Common myeloid progenitor, CD34-positive (primary cell): Measurements from ENCODE around the gene EPAS1.

Source experiments
- CTCF ChIA-PET: fragments of 350-600 bp; sonication (Branson Sonifier 250); formaldehyde crosslinking; loops from one replicate; lab custom pipeline; 2021; ENCODE audit warnings: antibody characterized with exemption; lab: Charles Lee
- POLR2A ChIA-PET: fragments of 350-600 bp; sonication (Branson Sonifier 250); formaldehyde crosslinking; loops from one replicate; lab custom pipeline; 2021; ENCODE audit warnings: antibody characterized with exemption; lab: Charles Lee
- DNase-seq, 3 donors: peaks; one replicate each; pipeline versions ENCODE4 v3.0.0 to v3.0.0-alpha.2; 2013
- H3K27ac ChIP-seq, 2 experiments: 1 replicate in 1 of 2; 2 replicates in 1 of 2; pipeline ENCODE4 v1.7.0; 2013; ENCODE audit warnings: inconsistent platforms in 2 of 2, low read length in 2 of 2, mild to moderate bottlenecking in 2 of 2, low read depth in 1 of 2, moderate library complexity in 1 of 2; ENCODE audit not compliant: severe bottlenecking in 2 of 2, insufficient read depth in 1 of 2, poor library complexity in 1 of 2
- H3K27me3 ChIP-seq, 5 experiments: replicated peaks in 2 of 5; 1 replicate in 3 of 5; 2 replicates in 2 of 5; pipeline versions ENCODE4 v1.6.1 to v1.7.0; 2013; ENCODE audit warnings: low read length in 4 of 5, mild to moderate bottlenecking in 2 of 5, moderate library complexity in 2 of 5, inconsistent platforms in 1 of 5; ENCODE audit not compliant: insufficient read depth in 5 of 5, control insufficient read depth in 4 of 5
- H3K36me3 ChIP-seq, 4 experiments: 1 replicate in 2 of 4; 2 replicates in 2 of 4; pipeline versions ENCODE4 v1.6.1 to v1.7.0; 2013; ENCODE audit warnings: low read length in 3 of 4, control low read depth in 1 of 4, mild to moderate bottlenecking in 1 of 4; ENCODE audit not compliant: control insufficient read depth in 4 of 4, insufficient read depth in 4 of 4
- H3K4me1 ChIP-seq, 4 experiments: 1 replicate in 3 of 4; 2 replicates in 1 of 4; pipeline versions ENCODE4 v1.6.1 to v1.7.1; 2013; ENCODE audit warnings: low read length in 3 of 4, mild to moderate bottlenecking in 3 of 4, control low read depth in 1 of 4, inconsistent platforms in 1 of 4, moderate library complexity in 1 of 4; ENCODE audit not compliant: control insufficient read depth in 4 of 4, insufficient read depth in 4 of 4; ENCODE audit errors: control extremely low read depth in 1 of 4
- H3K4me3 ChIP-seq, 7 experiments: 1 replicate in 4 of 7; 2 replicates in 3 of 7; pipeline versions ENCODE4 v1.5.1 to v1.7.0; 2013; ENCODE audit warnings: mild to moderate bottlenecking in 7 of 7, low read length in 6 of 7, moderate library complexity in 6 of 7, inconsistent platforms in 2 of 7, low read depth in 2 of 7, control low read depth in 1 of 7; ENCODE audit not compliant: insufficient read depth in 4 of 7, control insufficient read depth in 1 of 7; ENCODE audit errors: extremely low read depth in 1 of 7
- H3K9me3 ChIP-seq, 5 experiments: 1 replicate in 4 of 5; 2 replicates in 1 of 5; pipeline versions ENCODE4 v1.6.1 to v1.7.1; 2013; ENCODE audit warnings: low read length in 4 of 5, mild to moderate bottlenecking in 2 of 5, inconsistent platforms in 1 of 5, low read depth in 1 of 5, moderate library complexity in 1 of 5; ENCODE audit not compliant: control insufficient read depth in 4 of 5, insufficient read depth in 2 of 5; ENCODE audit errors: control extremely low read depth in 1 of 5
- WGBS: methylation state at CpG from one replicate; pipeline ENCODE4 v1.1.5; 2013; ENCODE audit not compliant: insufficient coverage; 5-methylcytosine and 5-hydroxymethylcytosine counted together

EPAS1 gene

DNA sequence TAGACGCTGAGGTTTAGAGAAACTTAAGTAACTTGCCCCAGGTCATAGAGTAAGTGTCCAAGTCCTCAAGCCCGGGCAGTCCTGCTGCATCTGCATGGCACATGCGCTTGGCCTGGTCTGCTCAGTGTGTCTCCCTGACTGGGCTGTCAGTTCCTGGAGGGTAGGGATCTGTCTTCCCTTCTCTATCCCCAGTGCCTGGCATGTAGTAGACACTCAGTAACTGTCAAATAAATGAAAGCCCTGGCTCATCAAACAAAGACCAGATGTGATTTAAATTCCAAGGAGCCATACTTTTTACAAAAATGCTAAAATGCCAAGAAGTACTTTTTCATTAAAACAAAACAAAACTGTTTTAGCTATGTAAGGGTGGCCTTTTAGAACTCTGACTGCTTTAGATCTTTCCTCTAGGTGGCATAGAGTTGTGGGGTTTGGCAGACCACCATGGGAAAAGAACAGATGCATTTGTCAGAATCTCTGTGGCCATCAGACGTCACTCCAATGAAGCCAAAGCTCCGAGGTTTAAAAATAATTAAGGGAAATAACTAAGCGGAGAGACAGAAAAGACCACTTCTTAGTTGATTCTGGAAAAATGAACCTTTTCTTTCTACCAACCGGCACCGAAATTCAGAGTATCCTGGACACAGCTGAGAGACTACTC lies 34.0 kb downstream of the EPAS1 start:
- Histone ChIP-seq H3K4me1 (peaks cover 0 to 34% (median 10%) of the 10 kb centered on the region in 4 experiments), H3K27me3 (peaks cover 0 to 2% (median 0%) of the 10 kb centered on the region in 5 experiments), H3K27ac (no peak overlapping the region), H3K9me3 (no peaks in the 10 kb centered on the region), H3K36me3 (no peaks in the 10 kb centered on the region), H3K4me3 (no peak overlapping the region)
- POLR2A ChIA-PET, result no interaction called here
- DNase-seq, result no peak
- CTCF ChIA-PET, result interaction anchor here (1.8 to 4.6 kb wide), 2 partner anchors 8 to 15 kb away, joined by 5 to 17 read pairs; no protein-coding TSS in a partner anchor
- WGBS, result 97% methylated on average over 6 of the region's 8 CpGs

DNA sequence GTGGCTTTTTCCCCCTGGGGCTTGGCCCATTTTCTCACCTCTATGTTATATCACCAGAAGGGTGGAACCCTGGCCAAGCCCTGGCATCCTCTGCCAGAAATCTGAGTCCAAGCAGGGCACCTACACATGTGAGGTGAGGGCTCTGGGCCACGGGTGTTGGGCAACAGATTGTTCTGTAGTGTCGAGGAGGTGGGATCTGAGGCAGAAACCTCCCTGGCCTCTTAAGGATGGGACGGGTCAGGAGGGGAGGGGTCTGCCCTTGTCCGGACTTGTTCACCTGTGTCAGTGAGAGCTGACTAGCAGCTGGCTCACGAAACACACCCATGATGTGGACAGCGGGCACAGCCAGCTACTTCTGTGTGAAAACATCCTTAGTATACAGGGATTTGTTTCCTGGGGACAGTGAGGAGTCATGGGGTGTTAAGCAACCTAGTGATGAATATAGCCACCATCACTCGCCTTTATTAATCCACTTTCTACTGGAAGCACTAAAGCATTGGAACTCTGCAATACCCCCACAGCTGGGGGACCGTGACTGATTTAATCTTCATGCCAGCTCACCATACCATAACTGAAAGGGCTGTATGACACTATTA lies 35.6 kb downstream of the EPAS1 start:
- no peak overlapping the region for H3K27ac ChIP-seq
- peaks cover 0 to 29% (median 8%) of the 10 kb centered on the region in 4 experiments for H3K4me1 ChIP-seq
- no peak for DNase-seq

DNA sequence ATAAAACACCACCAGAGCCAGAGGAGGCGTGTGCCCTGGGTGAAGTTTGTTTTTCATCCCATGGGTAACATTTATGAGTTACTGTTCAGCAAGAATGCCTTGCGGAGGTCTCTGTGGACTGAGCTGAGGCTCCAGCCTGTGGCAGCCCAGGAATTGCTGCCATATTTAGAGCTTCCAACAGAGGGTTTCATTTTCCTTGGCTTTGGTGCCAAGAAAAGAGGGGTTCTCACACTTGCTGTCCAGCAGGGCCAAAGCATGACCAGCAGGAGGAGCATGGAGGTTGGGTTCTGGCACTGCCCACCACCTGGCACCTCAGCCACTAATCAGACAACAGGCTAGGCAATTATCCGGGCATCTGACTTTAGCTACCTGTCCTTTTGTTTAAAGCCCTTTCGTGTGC lies 36.7 kb downstream of the EPAS1 start:
- Histone ChIP-seq H3K4me1 (peaks cover 0 to 17% (median 4%) of the 10 kb centered on the region in 4 experiments), H3K27ac (no peak overlapping the region), H3K9me3 (no peaks in the 10 kb centered on the region), H3K27me3 (peaks cover 0 to 2% (median 0%) of the 10 kb centered on the region in 5 experiments), H3K36me3 (no peaks in the 10 kb centered on the region), H3K4me3 (no peak overlapping the region)
- DNase-seq, result no peak
- CTCF ChIA-PET, result interaction anchor here (1.4 to 1.9 kb wide), 3 partner anchors 24 to 128 kb away, joined by 4 to 5 read pairs (median 5); no protein-coding TSS in a partner anchor
- 93% methylated on average over 4 of the region's 4 CpGs for WGBS
- POLR2A ChIA-PET, result interaction anchor here (1.1 kb wide), 1 partner anchor 29 kb away, joined by 3 read pairs; no protein-coding TSS in a partner anchor

More for the DNA sequence above, 35.6 kb downstream of the EPAS1 start:
- ChIA-PET CTCF (interaction anchor here (0.8 to 1.9 kb wide), 3 partner anchors 10 to 35 kb away, joined by 3 to 6 read pairs (median 5); no protein-coding TSS in a partner anchor), POLR2A (no interaction called here)
- 100% methylated on average over 7 of the region's 8 CpGs for WGBS
- no peak overlapping the region for H3K4me3 ChIP-seq
- peaks cover 0 to 2% (median 0%) of the 10 kb centered on the region in 5 experiments for H3K27me3 ChIP-seq
- no peaks in the 10 kb centered on the region for H3K9me3 ChIP-seq
- no peaks in the 10 kb centered on the region for H3K36me3 ChIP-seq

GRCh38 chr2:46334389-46335271 lies 37.4 kb downstream of the EPAS1 start:
- no peak for DNase-seq
- no peaks in the 10 kb centered on the region for H3K9me3 ChIP-seq
- CTCF ChIA-PET, result interaction anchor here (1.1 to 1.9 kb wide), 4 partner anchors 11 to 127 kb away, joined by 3 to 5 read pairs (median 4); no protein-coding TSS in a partner anchor
- POLR2A ChIA-PET, result interaction anchor here (1.1 kb wide), 1 partner anchor 29 kb away, joined by 3 read pairs; no protein-coding TSS in a partner anchor
- H3K27ac ChIP-seq, result no peak overlapping the region
- peaks cover 0 to 16% (median 4%) of the 10 kb centered on the region in 4 experiments for H3K4me1 ChIP-seq
- H3K27me3 ChIP-seq, result peaks cover 0 to 2% (median 0%) of the 10 kb centered on the region in 5 experiments
- WGBS, result 100% methylated on average over 4 of the region's 6 CpGs
- no peak overlapping the region for H3K4me3 ChIP-seq
- no peaks in the 10 kb centered on the region for H3K36me3 ChIP-seq

DNA sequence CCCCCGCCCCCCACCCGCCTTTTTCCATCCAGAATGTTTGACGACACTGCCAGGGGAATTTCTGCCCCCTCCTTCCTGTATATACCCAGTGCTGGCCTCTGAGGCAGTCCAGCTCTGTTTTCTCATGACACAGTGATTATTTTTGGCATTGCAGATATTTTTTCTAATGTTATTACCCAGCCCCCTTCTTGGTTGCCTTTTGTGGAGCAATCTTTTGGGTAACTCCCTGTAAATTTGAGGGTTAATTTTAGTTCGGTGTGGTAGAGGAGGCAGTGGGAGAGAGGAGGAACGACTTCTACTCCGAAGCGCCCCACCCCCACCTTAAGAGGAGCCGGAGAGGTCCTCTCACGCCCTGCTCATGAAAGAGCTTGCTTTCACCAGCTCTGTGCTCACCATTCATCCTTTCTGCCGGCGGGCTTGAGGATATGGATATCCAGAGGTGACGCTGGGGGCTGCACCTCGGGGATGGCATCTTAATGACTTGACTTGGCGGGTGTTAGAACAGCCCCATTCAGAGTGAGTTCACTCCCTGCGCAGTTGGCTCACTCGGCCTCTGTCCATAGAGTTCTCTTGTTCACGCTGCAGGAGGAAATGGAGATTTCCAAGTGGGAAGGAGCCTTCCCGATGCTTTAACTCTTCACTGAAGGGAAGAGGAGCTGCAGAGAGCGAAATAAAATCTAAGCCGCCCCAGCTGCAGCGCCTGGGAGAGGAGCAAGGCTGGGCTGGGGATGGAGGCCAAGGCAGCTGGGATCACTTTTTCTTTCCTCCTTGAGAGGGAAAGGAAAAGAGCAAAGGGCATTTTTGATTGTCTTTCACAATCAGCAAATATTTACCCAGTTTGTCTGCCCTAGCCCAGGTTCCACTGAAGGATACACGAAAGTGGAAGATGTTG lies 38.4 kb downstream of the EPAS1 start:
- DNase-seq, result no peak
- H3K27me3 ChIP-seq, result peaks cover 0 to 2% (median 0%) of the 10 kb centered on the region in 5 experiments
- no peaks in the 10 kb centered on the region for H3K9me3 ChIP-seq
- WGBS, result 87% methylated on average over 16 of the region's 22 CpGs
- H3K4me1 ChIP-seq, result peaks cover 0 to 16% (median 4%) of the 10 kb centered on the region in 4 experiments
- no peak overlapping the region for H3K4me3 ChIP-seq
- H3K36me3 ChIP-seq, result no peaks in the 10 kb centered on the region
- POLR2A ChIA-PET, result no interaction called here
- CTCF ChIA-PET, result interaction anchor here (1.1 to 1.6 kb wide), 5 partner anchors 8 to 126 kb away, joined by 3 to 5 read pairs (median 3); no protein-coding TSS in a partner anchor
- H3K27ac ChIP-seq, result no peak overlapping the region
